HEK293 (cell line): Measurements from ENCODE around the gene ZFAND2B.

Experiments used
- CTCF ChIP-seq: fragments of 450-650 bp; formaldehyde crosslinking; IDR thresholded peaks from 2 replicates; pipeline ENCODE4 v1.5.1; 2016; ENCODE audit warnings: missing biosample characterization, missing genetic modification characterization
- ZNF121 ChIP-seq: fragments of 450-650 bp; formaldehyde crosslinking; IDR thresholded peaks from 2 replicates; pipeline ENCODE4 v1.5.1; 2016; ENCODE audit warnings: missing biosample characterization, missing genetic modification characterization

GRCh38 chr2:219199470-219200211, 6.9 kb upstream of the ZFAND2B start:
- TF ChIP-seq ZNF121 (tag by site-specific recombination) (no peak), CTCF (tag by site-specific recombination) (no peak)
